A549 (cell line): Measurements from ENCODE around the gene JAM3.
"Not testable (repeated sequence)": the region's sequence is repeated elsewhere in the genome, so short reads cannot be mapped to it uniquely, and the experiment has no call there.

Experiments
- CEBPB ChIP-seq, 2 experiments: fragments of >200 bp in 1 of 2; sonication (Bioruptor Twin) in 1 of 2; formaldehyde crosslinking in 1 of 2; IDR thresholded peaks; 2 replicates each; pipeline ENCODE4 v1.6.1; 2012 to 2016
- CHD4 ChIP-seq: fragments of 200-600 bp; sonication (generic); IDR thresholded peaks from 2 replicates; pipeline ENCODE4 v1.6.1; 2016; ENCODE audit warnings: antibody characterized with exemption, mild to moderate bottlenecking, borderline replicate concordance
- CTCF ChIP-seq: fragments of >200 bp; sonication (Bioruptor Twin); formaldehyde crosslinking; IDR thresholded peaks from 3 replicates; pipeline ENCODE4 v1.5.1; 2016
- EHMT2 ChIP-seq: fragments of 200-600 bp; sonication (generic); IDR thresholded peaks from 2 replicates; pipeline ENCODE4 v1.6.1; 2016; ENCODE audit warnings: antibody characterized with exemption, low read depth, mild to moderate bottlenecking, moderate library complexity
- FOSB ChIP-seq: fragments of 250-450 bp; sonication (Bioruptor Pico); IDR thresholded peaks from 2 replicates; pipeline ENCODE4 v1.5.0; 2020; ENCODE audit warnings: mild to moderate bottlenecking, moderate library complexity
- HMGXB4 ChIP-seq: fragments of 250-450 bp; sonication (Bioruptor Pico); IDR thresholded peaks from 2 replicates; pipeline ENCODE4 v1.5.0; 2021; ENCODE audit warnings: mild to moderate bottlenecking, moderate library complexity, borderline replicate concordance
- MYC ChIP-seq: IDR thresholded peaks from 2 replicates; pipeline ENCODE4 v1.6.1; 2012; ENCODE audit warnings: mild to moderate bottlenecking, inconsistent platforms, low read length, improper control_type of control experiment, borderline replicate concordance
- NR3C1 ChIP-seq: fragments of >200 bp; sonication (Bioruptor Twin); formaldehyde crosslinking; IDR thresholded peaks from 3 replicates; pipeline ENCODE4 v1.6.1; 2017
- RFX5 ChIP-seq: fragments of 450-650 bp; IDR thresholded peaks from 2 replicates; pipeline ENCODE4 v1.7.1; 2014; ENCODE audit warnings: antibody characterized with exemption, mild to moderate bottlenecking, moderate library complexity
- SMC3 ChIP-seq: fragments of >200 bp; sonication (Bioruptor Twin); formaldehyde crosslinking; IDR thresholded peaks from 3 replicates; pipeline ENCODE4 v1.6.1; 2018; ENCODE audit warnings: inconsistent platforms
- USF2 ChIP-seq: fragments of 450-650 bp; IDR thresholded peaks from 2 replicates; pipeline ENCODE4 v1.6.1; 2014; ENCODE audit warnings: antibody characterized with exemption
- TF ChIP-seq, protein P1 (sequence below): IDR thresholded peaks from 2 replicates; pipeline ENCODE4 v1.6.1; 2012

GRCh38 chr11:134113787-134114186, 44.9 kb downstream of the JAM3 start:
- not testable (repeated sequence) for TF ChIP-seq CTCF; MYC; USF2; CEBPB (IDR thresholded peaks at IDR 0.05); SMC3; NR3C1; HMGXB4; FOSB (CRISPR knock-in tag); EHMT2; RFX5; CHD4
- TF ChIP-seq, protein P1, sequence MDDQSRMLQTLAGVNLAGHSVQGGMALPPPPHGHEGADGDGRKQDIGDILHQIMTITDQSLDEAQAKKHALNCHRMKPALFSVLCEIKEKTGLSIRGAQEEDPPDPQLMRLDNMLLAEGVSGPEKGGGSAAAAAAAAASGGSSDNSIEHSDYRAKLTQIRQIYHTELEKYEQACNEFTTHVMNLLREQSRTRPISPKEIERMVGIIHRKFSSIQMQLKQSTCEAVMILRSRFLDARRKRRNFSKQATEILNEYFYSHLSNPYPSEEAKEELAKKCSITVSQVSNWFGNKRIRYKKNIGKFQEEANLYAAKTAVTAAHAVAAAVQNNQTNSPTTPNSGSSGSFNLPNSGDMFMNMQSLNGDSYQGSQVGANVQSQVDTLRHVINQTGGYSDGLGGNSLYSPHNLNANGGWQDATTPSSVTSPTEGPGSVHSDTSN, result not testable (repeated sequence)
